ENCODE measurements around the gene PER1. TPM values are rescaled to one million over a fixed set of nuclear protein-coding genes. Genes with fewer than 3 reads are reported as not detected.

The PER1 gene
- total RNA-seq, 1 donor from 2014 or later = 45.0 TPM

GRCh38 chr17:8156246-8156992, 4.2 kb upstream of the PER1 start:
- POLR2A ChIA-PET = interaction anchor here (0.5 to 15.9 kb wide), 29 partner anchors 11 to 851 kb away, joined by 3 to 385 read pairs (median 5); partner anchors contain the start of genes ALOX12B, ALOXE3, AURKB and BORCS6
- Mint-ChIP-seq H3K27ac (no peak overlapping the region), H3K4me3 (no peak overlapping the region), H3K4me1 (peaks cover 48% of the 10 kb centered on the region), H3K27me3 (no peaks in the 10 kb centered on the region), H3K9me3 (no peaks in the 10 kb centered on the region), H3K36me3 (ENCODE audit: low read depth) (peaks cover 39% of the 10 kb centered on the region)
- CTCF ChIA-PET = interaction anchor here (0.9 to 1.8 kb wide), 10 partner anchors 10 to 83 kb away, joined by 3 to 14 read pairs (median 4); partner anchors contain the start of gene HES7
- peak; percentile 98 for DNase-seq
- TF ChIP-seq CTCF (IDR thresholded peaks at IDR 0.05) = no peak
- ATAC-seq (ENCODE audit: low read depth) = peak; percentile 82
- intact Hi-C loops (cut with micrococcal nuclease) = loop anchor here (1.0 to 10.0 kb wide), 9 partner anchors 17 to 472 kb away; partner anchors contain the start of genes CYB5D1, NAA38, SLC25A35 and TMEM88

GRCh38 chr17:8155996-8156245, 3.7 kb upstream of the PER1 start:
- peaks cover 34% of the 10 kb centered on the region for H3K36me3 Mint-ChIP-seq (ENCODE audit: low read depth)
- ATAC-seq (ENCODE audit: low read depth) (no peak), DNase-seq (no peak)
- no peaks in the 10 kb centered on the region for H3K9me3 Mint-ChIP-seq
- intact Hi-C loops (cut with micrococcal nuclease) = loop anchor here (1.0 to 10.0 kb wide), 9 partner anchors 17 to 471 kb away; partner anchors contain the start of genes CYB5D1, NAA38, SLC25A35 and TMEM88
- ChIA-PET POLR2A (interaction anchor here (0.6 to 15.9 kb wide), 18 partner anchors 10 to 851 kb away, joined by 3 to 385 read pairs (median 12); partner anchors contain the start of genes ALOX12B, ALOXE3, BORCS6 and CTC1), CTCF (interaction anchor here (1.3 to 1.8 kb wide), 5 partner anchors 17 to 82 kb away, joined by 4 to 14 read pairs (median 6); no protein-coding TSS in a partner anchor)
- TF ChIP-seq CTCF (IDR thresholded peaks at IDR 0.05) = no peak
- no peak overlapping the region for H3K4me3 Mint-ChIP-seq
- H3K27ac Mint-ChIP-seq = no peak overlapping the region
- peaks cover 46% of the 10 kb centered on the region for H3K4me1 Mint-ChIP-seq
- no peaks in the 10 kb centered on the region for H3K27me3 Mint-ChIP-seq

- intact Hi-C loops (cut with micrococcal nuclease) = loop anchor here (5.0 to 10.0 kb wide), 2 partner anchors 298 to 471 kb away; partner anchors contain the start of genes CYB5D1, NAA38, TMEM88 and TP53
- Mint-ChIP-seq H3K27me3 (no peaks in the 10 kb centered on the region), H3K4me3 (no peak overlapping the region), H3K36me3 (ENCODE audit: low read depth) (peaks cover 30% of the 10 kb centered on the region), H3K9me3 (no peaks in the 10 kb centered on the region), H3K4me1 (peaks cover 46% of the 10 kb centered on the region), H3K27ac (no peak overlapping the region)
- TF ChIP-seq CTCF (IDR thresholded peaks at IDR 0.05) = no peak
- POLR2A ChIA-PET = interaction anchor here (0.6 to 15.9 kb wide), 19 partner anchors 10 to 850 kb away, joined by 3 to 385 read pairs (median 11); partner anchors contain the start of genes ALOX12B, ALOXE3, BORCS6 and CTC1
- ATAC-seq (ENCODE audit: low read depth) (no peak), DNase-seq (no peak)
- CTCF ChIA-PET = interaction anchor here (1.5 to 1.8 kb wide), 4 partner anchors 16 to 82 kb away, joined by 3 to 14 read pairs (median 6); no protein-coding TSS in a partner anchor
Measured at GRCh38 chr17:8155231-8155995, 3.2 kb upstream of the PER1 start.

- H3K4me3 Mint-ChIP-seq = no peak overlapping the region
- no peak for DNase-seq
- ChIA-PET POLR2A (interaction anchor here (1.1 to 15.9 kb wide), 6 partner anchors 15 to 141 kb away, joined by 3 to 385 read pairs (median 44); partner anchors contain the start of genes BORCS6 and SLC25A35), CTCF (interaction anchor here (1.7 kb wide), 1 partner anchor 16 kb away, joined by 3 read pairs; no protein-coding TSS in a partner anchor)
- intact Hi-C loops (cut with micrococcal nuclease) = loop anchor here (5.0 to 10.0 kb wide), 2 partner anchors 297 to 470 kb away; partner anchors contain the start of genes CYB5D1, NAA38, TMEM88 and TP53
- peaks cover 43% of the 10 kb centered on the region for H3K4me1 Mint-ChIP-seq
- H3K9me3 Mint-ChIP-seq = no peaks in the 10 kb centered on the region
- H3K36me3 Mint-ChIP-seq (ENCODE audit: low read depth) = peaks cover 26% of the 10 kb centered on the region
- H3K27ac Mint-ChIP-seq = no peak overlapping the region
- H3K27me3 Mint-ChIP-seq = no peaks in the 10 kb centered on the region
- ATAC-seq (ENCODE audit: low read depth) = no peak
- no peak for TF ChIP-seq CTCF (IDR thresholded peaks at IDR 0.05)
Measured at GRCh38 chr17:8154608-8155155, 2.5 kb upstream of the PER1 start.

Data from activated B cell treated with CpG ODN at 0.5 μM for 24 hours (primary cell).